A549 (cell line): ENCODE data around the gene PDYN. TPM values are rescaled to one million over a fixed set of nuclear protein-coding genes. Genes with fewer than 3 reads are reported as not detected.

Experiments
- ATAC-seq, 2 experiments: fragments of 200-7000 bp in 1 of 2; fragments of >200 bp in 1 of 2; cut with Nextera tagmentation in 1 of 2; cut with Tn5 transposase in 1 of 2; 3 replicates each; pipeline versions ENCODE4 v1.8.0 to v1.9.1; 2018 to 2020; ENCODE audit warnings: mild to moderate bottlenecking in 1 of 2, moderate library complexity in 1 of 2
- CTCF ChIA-PET: fragments of 300-600 bp; sonication (Branson Sonifier 250); formaldehyde crosslinking; extraction: SDS; loops from one replicate; lab custom pipeline; 2021; ENCODE audit warnings: antibody characterized with exemption, inconsistent platforms; lab: Yijun Ruan, JAX
- POLR2A ChIA-PET: fragments of 350-600 bp; formaldehyde crosslinking; extraction: SDS; loops from one replicate; lab custom pipeline; 2021; ENCODE audit warnings: antibody characterized with exemption, inconsistent platforms; lab: Yijun Ruan, JAX
- DNase-seq, 2 experiments: peaks; one replicate each; pipeline versions ENCODE4 v3.0.0 to v3.0.0-alpha.2; 2011 to 2016; ENCODE audit warnings: low read depth in 1 of 2, low spot score in 1 of 2
- FAIRE-seq: peaks from 2 replicates; lab custom pipeline; 2011; peaks lifted over from hg19 to GRCh38; lab: Jason Lieb, UNC
- H3K27ac ChIP-seq, 2 experiments: fragments of >200 bp; sonication (Bioruptor Twin); formaldehyde crosslinking; 3 replicates each; pipeline ENCODE4 v1.5.1; 2016 to 2017
- H3K4me1 ChIP-seq: fragments of >200 bp; sonication (Bioruptor Twin); formaldehyde crosslinking; 3 replicates; pipeline ENCODE4 v1.6.1; 2016
- H3K4me2 ChIP-seq: fragments of >200 bp; sonication (Bioruptor Twin); formaldehyde crosslinking; 3 replicates; pipeline ENCODE4 v1.6.1; 2016
- H3K4me3 ChIP-seq: fragments of >200 bp; sonication (Bioruptor Twin); formaldehyde crosslinking; 3 replicates; pipeline ENCODE4 v1.5.1; 2016
- H3K9me3 ChIP-seq: fragments of >200 bp; sonication (Bioruptor Twin); formaldehyde crosslinking; 3 replicates; pipeline ENCODE4 v1.6.1; 2016
- CBX2 ChIP-seq: fragments of 200-600 bp; sonication (generic); IDR thresholded peaks from 2 replicates; pipeline ENCODE4 v1.6.1; 2016; ENCODE audit warnings: low read depth, mild to moderate bottlenecking, borderline replicate concordance
- CEBPB ChIP-seq, 2 experiments: fragments of >200 bp in 1 of 2; sonication (Bioruptor Twin) in 1 of 2; formaldehyde crosslinking in 1 of 2; IDR thresholded peaks; 2 replicates each; pipeline ENCODE4 v1.6.1; 2012 to 2016
- CHD2 ChIP-seq: fragments of 150-350 bp; IDR thresholded peaks from 2 replicates; pipeline ENCODE4 v1.6.1; 2014; ENCODE audit warnings: low read length; ENCODE audit not compliant: partially characterized antibody
- CHD4 ChIP-seq: fragments of 200-600 bp; sonication (generic); IDR thresholded peaks from 2 replicates; pipeline ENCODE4 v1.6.1; 2016; ENCODE audit warnings: antibody characterized with exemption, mild to moderate bottlenecking, borderline replicate concordance
- ESRRA ChIP-seq: fragments of 150-350 bp; IDR thresholded peaks from 2 replicates; pipeline ENCODE4 v1.6.1; 2014; ENCODE audit warnings: mild to moderate bottlenecking, low read length, borderline replicate concordance
- FOXS1 ChIP-seq: fragments of 250-450 bp; sonication (Bioruptor Pico); IDR thresholded peaks from 2 replicates; pipeline ENCODE4 v1.5.0; 2020; ENCODE audit warnings: mild to moderate bottlenecking, moderate library complexity
- HEYL ChIP-seq: fragments of 250-450 bp; sonication (Bioruptor Pico); IDR thresholded peaks from 2 replicates; pipeline ENCODE4 v1.8.0; 2021; ENCODE audit warnings: mild to moderate bottlenecking, moderate library complexity
- HOXA7 ChIP-seq: fragments of 250-450 bp; sonication (Bioruptor Pico); IDR thresholded peaks from 2 replicates; pipeline ENCODE4 v1.5.0; 2020; ENCODE audit warnings: mild to moderate bottlenecking, moderate library complexity
- HOXB5 ChIP-seq: fragments of 250-450 bp; sonication (Bioruptor Pico); IDR thresholded peaks from 2 replicates; pipeline ENCODE4 v1.5.0; 2020; ENCODE audit warnings: mild to moderate bottlenecking, moderate library complexity
- KDM5A ChIP-seq: fragments of 200-600 bp; sonication (generic); IDR thresholded peaks from 2 replicates; pipeline ENCODE4 v1.6.1; 2016; ENCODE audit warnings: antibody characterized with exemption, mild to moderate bottlenecking
- MAFK ChIP-seq: fragments of 450-650 bp; IDR thresholded peaks from 2 replicates; pipeline ENCODE4 v1.6.1; 2014; ENCODE audit not compliant: partially characterized antibody
- MAZ ChIP-seq: fragments of 150-350 bp; IDR thresholded peaks from 2 replicates; pipeline ENCODE4 v1.6.1; 2014; ENCODE audit warnings: antibody characterized with exemption, low read depth, low read length, borderline replicate concordance
- MYC ChIP-seq: IDR thresholded peaks from 2 replicates; pipeline ENCODE4 v1.6.1; 2012; ENCODE audit warnings: mild to moderate bottlenecking, inconsistent platforms, low read length, improper control_type of control experiment, borderline replicate concordance
- NFE2L2 ChIP-seq: fragments of 150-350 bp; conservative IDR thresholded peaks from 2 replicates; pipeline ENCODE4 v1.6.1; 2014; ENCODE audit warnings: low read length
- NR3C1 ChIP-seq: fragments of >200 bp; sonication (Bioruptor Twin); formaldehyde crosslinking; IDR thresholded peaks from 3 replicates; pipeline ENCODE4 v1.6.1; 2017
- POLR2A ChIP-seq: IDR thresholded peaks from 2 replicates; pipeline ENCODE4 v1.6.1; 2012; ENCODE audit warnings: mild to moderate bottlenecking, low read length
- RFX5 ChIP-seq: fragments of 450-650 bp; IDR thresholded peaks from 2 replicates; pipeline ENCODE4 v1.7.1; 2014; ENCODE audit warnings: antibody characterized with exemption, mild to moderate bottlenecking, moderate library complexity
- TP53 ChIP-seq: fragments of 250-450 bp; sonication (Bioruptor Pico); IDR thresholded peaks from 2 replicates; pipeline ENCODE4 v1.5.0; 2021; ENCODE audit warnings: mild to moderate bottlenecking, moderate library complexity
- WGBS: methylation state at CpG from one replicate; pipeline ENCODE4 v1.1.6; 2017; ENCODE audit errors: missing lambda C conversion rate; 5-methylcytosine and 5-hydroxymethylcytosine counted together
- polyA plus RNA-seq, 4 experiments: library from polyadenylated mRNA; depleted of rRNA in 3 of 4; stranded (reverse); fragments of >200 nt; fragmentation: RNase III in 1 of 4; extraction: RNeasy Plus Mini Kit Qiagen cat#74134 plus additional on column Dnase treatment in 1 of 4; gene quantifications; 2 replicates in 3 of 4; 3 replicates in 1 of 4; pipeline ENCODE4 v1.2.3, GENCODE V29; 2011 to 2017
- TF ChIP-seq, protein P1 (sequence below): fragments of 200-600 bp; sonication (generic); IDR thresholded peaks from 2 replicates; pipeline ENCODE4 v1.6.1; 2016; ENCODE audit warnings: antibody characterized with exemption, mild to moderate bottlenecking, moderate library complexity
- TF ChIP-seq, protein P2 (sequence below): IDR thresholded peaks from 2 replicates; pipeline ENCODE4 v1.6.1; 2012
- TF ChIP-seq, protein P3 (sequence below): fragments of 150-350 bp; IDR thresholded peaks from 2 replicates; pipeline ENCODE4 v1.6.1; 2014; ENCODE audit warnings: low read depth, mild to moderate bottlenecking, low read length

The PDYN gene
- polyA plus RNA-seq, 2 of the 4 experiments (the other 2 are of a cell fraction), result not detected

DNA sequence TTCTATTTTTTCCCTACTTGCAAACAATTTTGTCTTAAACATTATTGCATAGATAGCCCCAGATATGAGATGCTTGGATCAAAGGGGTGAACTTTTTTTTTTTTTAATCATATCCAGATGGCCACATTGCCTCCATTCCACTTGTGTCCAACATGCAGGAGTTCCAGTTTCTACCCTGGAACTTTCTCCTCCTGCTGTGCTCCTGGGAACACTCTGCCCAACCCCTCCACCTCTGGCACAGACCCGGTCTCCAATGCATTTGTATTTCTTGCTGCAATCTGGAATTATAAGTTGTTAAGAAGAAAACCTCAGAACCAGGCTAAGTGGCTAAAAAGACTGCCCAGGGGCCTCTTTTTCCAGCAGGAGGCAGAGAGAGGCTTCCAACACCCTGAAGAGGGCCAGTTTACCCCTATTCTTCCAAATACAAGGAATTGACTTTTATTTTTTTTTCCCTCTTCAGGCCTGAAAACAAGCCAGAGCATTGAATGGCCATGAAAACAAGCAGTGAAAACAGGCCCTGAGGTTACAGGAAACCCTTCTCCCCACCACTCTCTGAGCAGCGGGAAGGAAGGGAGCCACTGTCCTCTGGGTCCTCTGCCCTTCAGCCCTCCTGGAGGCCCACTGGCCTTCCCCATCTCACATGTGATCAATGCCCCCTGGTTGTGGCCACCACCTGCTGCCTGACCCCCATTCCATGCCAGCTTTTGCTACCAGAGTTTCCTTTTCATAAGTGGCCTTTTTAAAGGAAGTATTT, 44.3 kb downstream of the PDYN start:
- Histone ChIP-seq H3K4me1 (no peaks in the 10 kb centered on the region), H3K9me3 (no peaks in the 10 kb centered on the region), H3K4me2 (no peak overlapping the region), H3K27ac (no peak overlapping the region), H3K4me3 (no peak overlapping the region)
- CTCF ChIA-PET, result no interaction called here
- no peak for DNase-seq
- no peak for ATAC-seq
- no peak for FAIRE-seq
- POLR2A ChIA-PET, result no interaction called here
- 76% methylated on average over 2 of the region's 2 CpGs for WGBS
- TF ChIP-seq MAFK (no peak), CHD2 (no peak), MAZ (no peak), KDM5A (no peak), HEYL (CRISPR knock-in tag) (no peak), RFX5 (no peak), POLR2A (no peak), CHD4 (no peak)
- TF ChIP-seq, protein P1, sequence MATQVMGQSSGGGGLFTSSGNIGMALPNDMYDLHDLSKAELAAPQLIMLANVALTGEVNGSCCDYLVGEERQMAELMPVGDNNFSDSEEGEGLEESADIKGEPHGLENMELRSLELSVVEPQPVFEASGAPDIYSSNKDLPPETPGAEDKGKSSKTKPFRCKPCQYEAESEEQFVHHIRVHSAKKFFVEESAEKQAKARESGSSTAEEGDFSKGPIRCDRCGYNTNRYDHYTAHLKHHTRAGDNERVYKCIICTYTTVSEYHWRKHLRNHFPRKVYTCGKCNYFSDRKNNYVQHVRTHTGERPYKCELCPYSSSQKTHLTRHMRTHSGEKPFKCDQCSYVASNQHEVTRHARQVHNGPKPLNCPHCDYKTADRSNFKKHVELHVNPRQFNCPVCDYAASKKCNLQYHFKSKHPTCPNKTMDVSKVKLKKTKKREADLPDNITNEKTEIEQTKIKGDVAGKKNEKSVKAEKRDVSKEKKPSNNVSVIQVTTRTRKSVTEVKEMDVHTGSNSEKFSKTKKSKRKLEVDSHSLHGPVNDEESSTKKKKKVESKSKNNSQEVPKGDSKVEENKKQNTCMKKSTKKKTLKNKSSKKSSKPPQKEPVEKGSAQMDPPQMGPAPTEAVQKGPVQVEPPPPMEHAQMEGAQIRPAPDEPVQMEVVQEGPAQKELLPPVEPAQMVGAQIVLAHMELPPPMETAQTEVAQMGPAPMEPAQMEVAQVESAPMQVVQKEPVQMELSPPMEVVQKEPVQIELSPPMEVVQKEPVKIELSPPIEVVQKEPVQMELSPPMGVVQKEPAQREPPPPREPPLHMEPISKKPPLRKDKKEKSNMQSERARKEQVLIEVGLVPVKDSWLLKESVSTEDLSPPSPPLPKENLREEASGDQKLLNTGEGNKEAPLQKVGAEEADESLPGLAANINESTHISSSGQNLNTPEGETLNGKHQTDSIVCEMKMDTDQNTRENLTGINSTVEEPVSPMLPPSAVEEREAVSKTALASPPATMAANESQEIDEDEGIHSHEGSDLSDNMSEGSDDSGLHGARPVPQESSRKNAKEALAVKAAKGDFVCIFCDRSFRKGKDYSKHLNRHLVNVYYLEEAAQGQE, result no peak

DNA sequence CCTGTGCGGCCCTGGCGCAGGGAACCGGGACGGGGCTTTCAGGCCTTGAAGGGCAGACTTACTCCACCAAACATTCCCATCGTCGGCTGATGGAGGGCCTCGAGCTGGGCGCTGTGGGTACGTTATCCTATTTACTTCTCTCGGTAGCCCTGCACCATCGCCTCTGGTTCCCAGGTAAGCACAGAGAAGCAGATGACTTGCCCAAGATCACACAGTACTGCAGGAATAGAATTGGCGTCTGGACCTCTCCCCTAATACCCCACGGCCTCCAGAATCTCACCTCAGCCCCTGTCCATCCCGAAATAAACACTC, 46.4 kb downstream of the PDYN start:
- WGBS, result 74% methylated on average over 11 of the region's 14 CpGs
- H3K4me2 ChIP-seq, result no peak overlapping the region
- TF ChIP-seq TP53, result no peak
- no peak for TF ChIP-seq CEBPB (IDR thresholded peaks at IDR 0.05)
- no peak for TF ChIP-seq HOXA7 (CRISPR knock-in tag)
- no peak for TF ChIP-seq NR3C1
- TF ChIP-seq, protein P2, sequence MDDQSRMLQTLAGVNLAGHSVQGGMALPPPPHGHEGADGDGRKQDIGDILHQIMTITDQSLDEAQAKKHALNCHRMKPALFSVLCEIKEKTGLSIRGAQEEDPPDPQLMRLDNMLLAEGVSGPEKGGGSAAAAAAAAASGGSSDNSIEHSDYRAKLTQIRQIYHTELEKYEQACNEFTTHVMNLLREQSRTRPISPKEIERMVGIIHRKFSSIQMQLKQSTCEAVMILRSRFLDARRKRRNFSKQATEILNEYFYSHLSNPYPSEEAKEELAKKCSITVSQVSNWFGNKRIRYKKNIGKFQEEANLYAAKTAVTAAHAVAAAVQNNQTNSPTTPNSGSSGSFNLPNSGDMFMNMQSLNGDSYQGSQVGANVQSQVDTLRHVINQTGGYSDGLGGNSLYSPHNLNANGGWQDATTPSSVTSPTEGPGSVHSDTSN, result no peak
- no peak for TF ChIP-seq MAZ
- no peak for TF ChIP-seq MYC
- no peak for TF ChIP-seq MAFK
- TF ChIP-seq CHD2, result no peak
- TF ChIP-seq CBX2, result no peak
- no peak for TF ChIP-seq ESRRA
- no peak for TF ChIP-seq FOXS1 (CRISPR knock-in tag)
- TF ChIP-seq POLR2A, result no peak
- TF ChIP-seq, protein P3, sequence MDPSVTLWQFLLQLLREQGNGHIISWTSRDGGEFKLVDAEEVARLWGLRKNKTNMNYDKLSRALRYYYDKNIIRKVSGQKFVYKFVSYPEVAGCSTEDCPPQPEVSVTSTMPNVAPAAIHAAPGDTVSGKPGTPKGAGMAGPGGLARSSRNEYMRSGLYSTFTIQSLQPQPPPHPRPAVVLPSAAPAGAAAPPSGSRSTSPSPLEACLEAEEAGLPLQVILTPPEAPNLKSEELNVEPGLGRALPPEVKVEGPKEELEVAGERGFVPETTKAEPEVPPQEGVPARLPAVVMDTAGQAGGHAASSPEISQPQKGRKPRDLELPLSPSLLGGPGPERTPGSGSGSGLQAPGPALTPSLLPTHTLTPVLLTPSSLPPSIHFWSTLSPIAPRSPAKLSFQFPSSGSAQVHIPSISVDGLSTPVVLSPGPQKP, result no peak
- no peak for TF ChIP-seq HOXB5 (CRISPR knock-in tag)
- no peak for TF ChIP-seq RFX5
- no peak for TF ChIP-seq HEYL (CRISPR knock-in tag)
- TF ChIP-seq NFE2L2, result no peak
- no peak overlapping the region for H3K4me3 ChIP-seq
- FAIRE-seq (no peak), DNase-seq (no peak), ATAC-seq (no peak)
- ChIA-PET CTCF (interaction anchor here (1.1 to 1.4 kb wide), 3 partner anchors 8 to 183 kb away, joined by 3 to 5 read pairs (median 5); no protein-coding TSS in a partner anchor), POLR2A (no interaction called here)
- H3K4me1 ChIP-seq, result no peaks in the 10 kb centered on the region
- no peaks in the 10 kb centered on the region for H3K9me3 ChIP-seq
- H3K27ac ChIP-seq, result no peak overlapping the region
